ENCODE results near the gene DOCK9.

The DOCK9 gene

DNA sequence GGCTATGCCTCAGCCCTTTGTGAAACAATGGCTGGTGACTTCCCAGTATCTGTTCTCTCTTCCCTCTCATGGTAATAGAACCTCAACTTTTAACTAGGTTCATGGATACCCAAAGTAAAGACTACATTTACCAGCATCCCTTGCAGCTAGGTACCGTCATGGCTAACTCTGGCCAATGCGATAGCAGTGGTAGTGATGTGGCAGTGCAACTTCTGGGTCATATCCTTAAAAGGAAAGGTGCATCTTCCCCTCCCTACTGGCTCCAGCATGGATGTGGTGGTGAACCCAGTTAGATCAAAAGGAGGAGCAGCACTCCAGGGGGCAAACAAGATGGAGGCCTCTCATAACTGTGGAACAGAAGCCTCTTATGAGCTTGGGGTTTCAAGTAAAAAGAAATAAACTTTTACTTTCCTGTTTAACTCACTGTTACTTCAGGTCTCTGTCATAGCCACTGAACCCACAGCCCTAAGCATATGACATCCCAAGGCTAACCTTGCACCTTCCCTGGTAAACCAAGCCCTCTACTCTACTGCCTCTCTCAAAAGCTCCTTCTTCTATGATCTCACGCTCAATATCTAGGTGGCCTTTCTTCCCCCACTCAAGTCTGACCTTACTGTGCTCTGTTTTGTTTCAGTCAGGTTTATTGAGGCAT lies 104.4 kb downstream of the DOCK9 start:
- TF ChIP-seq, protein P1, sequence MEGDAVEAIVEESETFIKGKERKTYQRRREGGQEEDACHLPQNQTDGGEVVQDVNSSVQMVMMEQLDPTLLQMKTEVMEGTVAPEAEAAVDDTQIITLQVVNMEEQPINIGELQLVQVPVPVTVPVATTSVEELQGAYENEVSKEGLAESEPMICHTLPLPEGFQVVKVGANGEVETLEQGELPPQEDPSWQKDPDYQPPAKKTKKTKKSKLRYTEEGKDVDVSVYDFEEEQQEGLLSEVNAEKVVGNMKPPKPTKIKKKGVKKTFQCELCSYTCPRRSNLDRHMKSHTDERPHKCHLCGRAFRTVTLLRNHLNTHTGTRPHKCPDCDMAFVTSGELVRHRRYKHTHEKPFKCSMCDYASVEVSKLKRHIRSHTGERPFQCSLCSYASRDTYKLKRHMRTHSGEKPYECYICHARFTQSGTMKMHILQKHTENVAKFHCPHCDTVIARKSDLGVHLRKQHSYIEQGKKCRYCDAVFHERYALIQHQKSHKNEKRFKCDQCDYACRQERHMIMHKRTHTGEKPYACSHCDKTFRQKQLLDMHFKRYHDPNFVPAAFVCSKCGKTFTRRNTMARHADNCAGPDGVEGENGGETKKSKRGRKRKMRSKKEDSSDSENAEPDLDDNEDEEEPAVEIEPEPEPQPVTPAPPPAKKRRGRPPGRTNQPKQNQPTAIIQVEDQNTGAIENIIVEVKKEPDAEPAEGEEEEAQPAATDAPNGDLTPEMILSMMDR (IDR thresholded peaks at IDR 0.05; ENCODE audit: insufficient read depth, low read depth, low read length, missing control alignments) = no peak
- H3K4me3 ChIP-seq (ENCODE audit: low read depth, low read length) = no peak overlapping the region
- DNase-seq (ENCODE audit: low read depth) = no peak

DNA sequence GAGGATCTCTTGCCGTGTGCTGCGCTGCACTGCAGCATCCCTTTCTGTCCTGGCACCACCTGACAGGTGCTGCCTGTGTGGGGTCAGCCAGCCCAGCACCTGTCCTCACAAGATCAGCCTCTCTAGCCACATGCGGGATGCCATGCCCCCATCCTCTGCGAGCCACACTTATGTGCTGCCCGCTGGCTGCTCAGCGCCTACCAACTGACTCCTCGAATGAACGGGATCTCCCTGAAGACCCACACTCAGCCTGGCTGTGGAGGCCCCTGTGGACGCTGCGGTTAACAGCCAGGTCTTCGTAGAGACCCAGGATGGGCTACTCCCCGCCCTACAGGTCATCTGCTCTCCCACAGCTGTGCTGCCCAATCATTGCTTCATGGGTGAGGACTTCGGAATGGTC lies 106.1 kb downstream of the DOCK9 start:
- no peak for DNase-seq (ENCODE audit: low read depth)
- TF ChIP-seq, protein P1 (IDR thresholded peaks at IDR 0.05; ENCODE audit: insufficient read depth, low read depth, low read length, missing control alignments) = no peak
- H3K4me3 ChIP-seq (ENCODE audit: low read depth, low read length) = no peak overlapping the region

DNA sequence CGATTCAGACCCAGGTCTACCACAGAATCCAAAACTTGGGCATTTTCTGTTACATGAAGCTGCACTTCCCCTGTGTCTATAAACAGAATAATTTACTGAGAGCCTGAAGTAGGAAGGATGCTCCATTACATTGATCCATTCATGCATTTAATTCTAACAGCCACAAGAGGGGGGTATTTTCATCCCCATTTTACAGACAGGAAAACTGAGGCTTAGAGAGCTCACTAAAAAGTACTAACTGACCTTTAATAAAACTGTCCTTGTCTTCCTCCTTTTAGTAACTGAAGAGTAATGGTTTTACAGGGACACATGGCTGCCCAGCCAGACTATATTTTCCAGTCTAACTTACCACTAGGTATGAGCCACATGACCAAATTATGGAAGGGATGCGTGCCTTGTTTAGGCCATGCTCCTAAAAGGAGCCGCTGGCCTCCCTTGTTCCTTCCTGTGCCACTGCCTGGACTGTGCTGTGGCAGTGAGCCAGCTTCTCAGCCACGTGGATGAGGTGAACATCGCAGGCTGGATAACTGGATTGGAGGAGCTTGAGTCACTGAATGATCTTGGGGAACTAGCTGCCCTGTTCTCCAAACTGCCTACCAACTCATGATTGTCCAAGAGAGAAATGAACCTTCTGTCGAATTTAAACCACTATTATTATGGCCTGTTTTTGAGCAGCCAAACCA lies 108.3 kb downstream of the DOCK9 start:
- TF ChIP-seq, protein P1 (IDR thresholded peaks at IDR 0.05; ENCODE audit: insufficient read depth, low read depth, low read length, missing control alignments) = peak; percentile 25
- H3K4me3 ChIP-seq (ENCODE audit: low read depth, low read length) = no peak overlapping the region
- peak; percentile 30 for DNase-seq (ENCODE audit: low read depth)

DNA sequence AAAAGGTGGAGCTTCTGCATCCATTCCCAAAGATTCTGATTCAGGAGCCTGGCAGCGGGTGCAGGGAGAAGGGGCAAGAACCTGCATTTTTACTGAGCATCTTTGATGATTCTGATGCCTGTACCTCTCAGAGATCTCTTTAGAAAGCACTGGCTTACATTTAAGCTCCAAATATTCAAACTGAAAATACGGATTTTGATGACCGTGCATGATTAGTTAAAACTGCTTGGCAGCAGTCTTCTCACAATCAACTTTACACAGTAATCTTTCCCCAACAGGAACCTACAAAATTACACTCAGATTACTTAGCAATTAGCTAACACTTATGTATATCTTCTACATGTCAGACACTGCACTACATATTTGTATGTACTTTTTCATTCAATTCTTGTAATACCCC lies 108.9 kb downstream of the DOCK9 start:
- no peak for DNase-seq (ENCODE audit: low read depth)
- no peak overlapping the region for H3K4me3 ChIP-seq (ENCODE audit: low read depth, low read length)
- TF ChIP-seq, protein P1 (IDR thresholded peaks at IDR 0.05; ENCODE audit: insufficient read depth, low read depth, low read length, missing control alignments) = no peak

DNA sequence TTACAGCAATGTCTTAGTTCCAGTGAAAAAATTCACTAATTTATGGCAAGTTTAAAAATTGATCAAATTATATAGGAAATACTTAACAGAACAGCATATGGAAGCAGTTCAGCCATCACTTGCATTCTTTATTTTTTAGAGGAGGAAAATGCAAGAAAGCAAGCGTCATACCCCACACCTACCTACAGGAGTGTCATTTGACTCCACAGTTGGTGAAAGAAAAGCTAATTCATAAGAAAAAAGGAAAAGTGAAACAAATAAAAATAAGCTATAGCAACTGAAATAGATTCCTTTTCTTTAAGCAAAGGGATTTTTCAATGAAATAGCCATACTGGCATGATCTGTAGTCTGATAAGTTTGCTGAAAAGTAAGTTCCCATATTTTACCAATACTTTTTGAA lies 111.0 kb downstream of the DOCK9 start:
- TF ChIP-seq, protein P1 (IDR thresholded peaks at IDR 0.05; ENCODE audit: insufficient read depth, low read depth, low read length, missing control alignments) = no peak
- DNase-seq (ENCODE audit: low read depth) = no peak
- H3K4me3 ChIP-seq (ENCODE audit: low read depth, low read length) = no peak overlapping the region

DNA sequence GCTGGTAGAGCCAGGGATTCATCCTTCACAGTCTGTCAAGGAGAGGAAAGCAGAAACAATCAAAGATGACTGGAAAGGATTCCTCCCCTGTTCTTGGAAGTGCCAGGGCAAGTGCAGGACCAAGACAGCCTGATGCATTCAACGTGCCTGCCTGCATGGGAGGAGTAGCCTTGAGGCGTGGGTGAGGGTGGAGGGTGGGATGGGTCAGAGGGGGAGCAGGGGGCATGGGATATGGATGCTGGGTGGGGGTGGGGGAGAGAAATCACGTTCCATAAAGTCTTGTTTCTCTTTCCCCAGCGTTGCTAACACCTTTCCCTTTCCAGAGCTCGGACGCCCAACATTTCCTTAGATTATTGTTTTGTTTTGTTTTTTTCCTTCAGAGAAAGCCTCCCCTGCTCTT lies 117.4 kb downstream of the DOCK9 start:
- no peak overlapping the region for H3K4me3 ChIP-seq (ENCODE audit: low read depth, low read length)
- TF ChIP-seq, protein P1 (IDR thresholded peaks at IDR 0.05; ENCODE audit: insufficient read depth, low read depth, low read length, missing control alignments) = no peak
- DNase-seq (ENCODE audit: low read depth) = no peak
